H1 (cell line): ENCODE data around the gene IGFALS.

Experiments
- CREB1 ChIP-seq: IDR thresholded peaks from 2 replicates; pipeline ENCODE4 v1.6.1; 2012; ENCODE audit warnings: inconsistent platforms
- TF ChIP-seq, protein P1 (sequence below), 3 experiments: IDR thresholded peaks; 1 replicate in 2 of 3; 2 replicates in 1 of 3; pipeline versions ENCODE4 v1.5.1 to v1.6.1; 2011; ENCODE audit warnings: low read length in 3 of 3, mild to moderate bottlenecking in 3 of 3, inconsistent platforms in 2 of 3, low read depth in 1 of 3, moderate library complexity in 1 of 3; ENCODE audit not compliant: insufficient read depth in 1 of 3; ENCODE audit errors: control extremely low read depth in 1 of 3

DNA sequence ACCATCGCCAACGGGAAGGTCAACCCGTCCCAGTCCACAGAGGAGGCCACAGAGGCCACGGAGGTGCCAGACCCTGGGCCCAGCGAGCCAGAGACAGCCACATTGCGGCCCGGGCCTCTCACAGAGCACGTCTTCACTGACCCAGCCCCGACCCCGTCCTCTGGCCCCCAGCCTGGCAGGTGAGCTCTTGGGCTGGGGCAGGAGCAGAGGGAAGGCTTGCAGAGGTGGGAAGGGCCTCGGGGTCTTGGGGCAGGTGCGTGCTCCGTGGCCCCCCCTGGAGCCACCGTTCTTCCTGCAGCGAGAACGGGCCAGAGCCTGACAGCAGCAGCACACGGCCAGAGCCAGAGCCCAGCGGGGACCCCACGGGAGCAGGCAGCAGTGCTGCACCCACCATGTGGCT lies 27.3 kb downstream of the IGFALS start:
- no peak for TF ChIP-seq CREB1
- TF ChIP-seq, protein P1, sequence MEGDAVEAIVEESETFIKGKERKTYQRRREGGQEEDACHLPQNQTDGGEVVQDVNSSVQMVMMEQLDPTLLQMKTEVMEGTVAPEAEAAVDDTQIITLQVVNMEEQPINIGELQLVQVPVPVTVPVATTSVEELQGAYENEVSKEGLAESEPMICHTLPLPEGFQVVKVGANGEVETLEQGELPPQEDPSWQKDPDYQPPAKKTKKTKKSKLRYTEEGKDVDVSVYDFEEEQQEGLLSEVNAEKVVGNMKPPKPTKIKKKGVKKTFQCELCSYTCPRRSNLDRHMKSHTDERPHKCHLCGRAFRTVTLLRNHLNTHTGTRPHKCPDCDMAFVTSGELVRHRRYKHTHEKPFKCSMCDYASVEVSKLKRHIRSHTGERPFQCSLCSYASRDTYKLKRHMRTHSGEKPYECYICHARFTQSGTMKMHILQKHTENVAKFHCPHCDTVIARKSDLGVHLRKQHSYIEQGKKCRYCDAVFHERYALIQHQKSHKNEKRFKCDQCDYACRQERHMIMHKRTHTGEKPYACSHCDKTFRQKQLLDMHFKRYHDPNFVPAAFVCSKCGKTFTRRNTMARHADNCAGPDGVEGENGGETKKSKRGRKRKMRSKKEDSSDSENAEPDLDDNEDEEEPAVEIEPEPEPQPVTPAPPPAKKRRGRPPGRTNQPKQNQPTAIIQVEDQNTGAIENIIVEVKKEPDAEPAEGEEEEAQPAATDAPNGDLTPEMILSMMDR (IDR thresholded peaks at IDR 0.05; ENCODE audit: control extremely low read depth in 1 of 3, insufficient read depth in 1 of 3, low read depth in 1 of 3, low read length in 3 of 3) = no peak
